Ovary (tissue), 9 donors: Measurements from ENCODE around the gene PTPN21. TPM values are rescaled to one million over a fixed set of nuclear protein-coding genes. Genes with fewer than 3 reads are reported as not detected.
"Not testable (repeated sequence)": the region's sequence is repeated elsewhere in the genome, so short reads cannot be mapped to it uniquely, and the experiment has no call there.

Experiments used
- DNase-seq, 5 donors: peaks; one replicate each; pipeline ENCODE4 v3.0.0-alpha.2; 2019 to 2020
- H3K27ac ChIP-seq, 2 donors: fragments of 200-600 bp; one replicate each; pipeline versions ENCODE4 v1.5.1 to v1.8.0; 2019 to 2022
- H3K27me3 ChIP-seq: fragments of 200-600 bp; one replicate; pipeline ENCODE4 v1.8.0; 2022
- H3K36me3 ChIP-seq: fragments of 200-600 bp; sonication (generic); one replicate; pipeline ENCODE4 v1.5.1; 2019
- H3K4me1 ChIP-seq: one replicate; pipeline ENCODE4 v1.8.1; 2013; ENCODE audit warnings: mild to moderate bottlenecking, moderate library complexity; ENCODE audit not compliant: insufficient read depth
- H3K4me3 ChIP-seq: fragments of 200-600 bp; sonication (generic); one replicate; pipeline ENCODE4 v1.5.1; 2017
- H3K9me3 ChIP-seq, 2 donors: fragments of 200-600 bp in 1 of 2; sonication (generic) in 1 of 2; one replicate each; pipeline versions ENCODE4 v1.5.1 to v1.8.1; 2013 to 2019; ENCODE audit warnings: mild to moderate bottlenecking in 1 of 2, moderate library complexity in 1 of 2
- EP300 ChIP-seq: sonication (generic); formaldehyde crosslinking; IDR thresholded peaks from one replicate; pipeline ENCODE4 v1.6.1; 2017; ENCODE audit warnings: antibody characterized with exemption
- POLR2A ChIP-seq: fragments of 450-650 bp; IDR thresholded peaks from one replicate; pipeline ENCODE4 v1.6.1; 2017; ENCODE audit warnings: antibody characterized with exemption, mild to moderate bottlenecking, moderate library complexity
- WGBS, 3 donors: extraction: QIAGEN DNeasy Blood & Tissue Kit in 1 of 3; methylation state at CpG; one replicate each; pipeline versions ENCODE4 v1.1.5 to v1.1.7; 2013 to 2017; 5-methylcytosine and 5-hydroxymethylcytosine counted together
- intact Hi-C, 4 donors: fragments of 100-400 bp; cut with DNase I; formaldehyde crosslinking; loops; one replicate each; pipeline versions ENCODE4 v1.11.0 to v1.15.1; 2022 to 2023
- polyA plus RNA-seq, 2 donors: library from polyadenylated mRNA; stranded (reverse); fragments of 200-250 nt in 1 of 2; fragments of 350-450 nt in 1 of 2; fragmentation: Illumina TruSeq in 1 of 2; extraction: RNeasy Lipid Tissue Mini Kit (QIAGEN cat#74804) in 1 of 2; gene quantifications; one replicate each; pipeline ENCODE4 v1.2.3, GENCODE V29; 2013 to 2014
- total RNA-seq, 7 donors: library from RNA; depleted of rRNA in 2 of 7; stranded (reverse); fragments of >200 nt in 2 of 7; fragmentation: NEBNext Ultra II Directional in 3 of 7; extraction: Animal tissue kit (Norgen Biotek cat#: 25700) in 3 of 7; gene quantifications; one replicate each; pipeline versions ENCODE4 v1.1.0 to v1.2.4, GENCODE V29; 2016 to 2023
- TF ChIP-seq, protein P1 (sequence below), 3 donors: fragments of 450-650 bp in 2 of 3; fragments of 200-600 bp in 1 of 3; IDR thresholded peaks; one replicate each; pipeline versions ENCODE4 v1.5.1 to v1.8.0; 2016 to 2022; ENCODE audit warnings: antibody characterized with exemption in 3 of 3, mild to moderate bottlenecking in 1 of 3
- donor health status: DM: no; HTN: no; CAD: no; lungs with moderate emphysema.
- donor health status: DM: no; HTN: no; CAD: no.
- donor health status: Bipolar disorder and iron deficiency.
- donor health status: DM: yes; HTN: yes; CAD: no.
- donor health status: DM: no; HTN: no; CAD: no.
- donor health status: DM: yes; HTN: yes; CAD: no.

Gene PTPN21
- total and polyA plus RNA-seq, 9 donors: 12.0 to 76.7 (median 26.3) TPM

DNA sequence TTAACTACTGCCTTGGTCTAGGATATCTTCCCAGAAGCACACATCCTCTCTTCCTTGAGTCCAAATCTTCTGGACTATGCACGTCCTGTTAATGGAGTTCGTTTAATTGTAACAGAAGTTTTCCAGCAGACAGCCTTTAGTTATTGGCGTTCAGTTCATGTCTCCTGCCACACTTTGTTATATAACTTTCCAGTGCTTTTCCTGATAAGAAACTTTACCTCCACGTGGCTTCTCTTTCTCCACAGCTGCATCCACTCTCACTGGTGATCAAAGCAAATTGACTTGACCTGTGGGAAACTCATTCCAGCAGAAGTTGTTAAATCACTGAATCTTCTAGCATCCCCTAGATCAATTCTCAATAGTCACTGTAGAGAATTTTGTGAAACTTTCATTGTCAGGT, 19.0 kb downstream of the PTPN21 start:
- peaks cover 5% of the 10 kb centered on the region for H3K4me1 ChIP-seq
- H3K36me3 ChIP-seq: no peaks in the 10 kb centered on the region
- no peak for TF ChIP-seq POLR2A
- TF ChIP-seq EP300: no peak
- TF ChIP-seq, protein P1, sequence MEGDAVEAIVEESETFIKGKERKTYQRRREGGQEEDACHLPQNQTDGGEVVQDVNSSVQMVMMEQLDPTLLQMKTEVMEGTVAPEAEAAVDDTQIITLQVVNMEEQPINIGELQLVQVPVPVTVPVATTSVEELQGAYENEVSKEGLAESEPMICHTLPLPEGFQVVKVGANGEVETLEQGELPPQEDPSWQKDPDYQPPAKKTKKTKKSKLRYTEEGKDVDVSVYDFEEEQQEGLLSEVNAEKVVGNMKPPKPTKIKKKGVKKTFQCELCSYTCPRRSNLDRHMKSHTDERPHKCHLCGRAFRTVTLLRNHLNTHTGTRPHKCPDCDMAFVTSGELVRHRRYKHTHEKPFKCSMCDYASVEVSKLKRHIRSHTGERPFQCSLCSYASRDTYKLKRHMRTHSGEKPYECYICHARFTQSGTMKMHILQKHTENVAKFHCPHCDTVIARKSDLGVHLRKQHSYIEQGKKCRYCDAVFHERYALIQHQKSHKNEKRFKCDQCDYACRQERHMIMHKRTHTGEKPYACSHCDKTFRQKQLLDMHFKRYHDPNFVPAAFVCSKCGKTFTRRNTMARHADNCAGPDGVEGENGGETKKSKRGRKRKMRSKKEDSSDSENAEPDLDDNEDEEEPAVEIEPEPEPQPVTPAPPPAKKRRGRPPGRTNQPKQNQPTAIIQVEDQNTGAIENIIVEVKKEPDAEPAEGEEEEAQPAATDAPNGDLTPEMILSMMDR (IDR thresholded peaks at IDR 0.05): no peak
- H3K27me3 ChIP-seq: no peaks in the 10 kb centered on the region
- no peaks in the 10 kb centered on the region for H3K9me3 ChIP-seq
- 6 to 17% (median 8%) methylated on average over 4 of the region's 4 CpGs for WGBS, 3 donors
- peak overlapping the region in 1 of 2 donors; percentile 49 for H3K27ac ChIP-seq
- DNase-seq: no peak
- intact Hi-C loops: no loop called here
- no peak overlapping the region for H3K4me3 ChIP-seq

DNA sequence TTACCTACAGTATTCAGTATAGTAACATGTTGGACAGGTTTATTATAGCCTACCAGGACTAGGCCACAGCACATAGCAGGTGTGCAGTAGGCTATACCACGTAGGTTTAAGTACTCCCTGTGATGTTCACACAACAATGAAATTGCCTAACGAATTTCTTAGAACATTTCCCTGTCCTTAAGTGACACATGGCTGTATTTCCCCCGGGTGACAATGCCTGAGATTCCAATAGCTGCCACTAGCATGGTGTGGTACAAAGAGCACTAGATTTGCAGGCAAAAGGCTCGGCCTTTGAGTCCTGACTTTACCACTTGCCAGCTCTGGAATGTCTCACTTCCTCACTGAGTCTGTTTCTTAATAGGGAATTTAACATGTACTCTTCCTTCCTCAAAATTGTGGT, 19.7 kb downstream of the PTPN21 start:
- peaks cover 5% of the 10 kb centered on the region for H3K4me1 ChIP-seq
- WGBS, 3 donors: 50 to 68% (median 64%) methylated on average over 4 of the region's 4 CpGs
- H3K27me3 ChIP-seq: no peaks in the 10 kb centered on the region
- no peaks in the 10 kb centered on the region for H3K9me3 ChIP-seq
- TF ChIP-seq, protein P1 (IDR thresholded peaks at IDR 0.05): no peak
- TF ChIP-seq EP300 (no peak), POLR2A (no peak)
- no peaks in the 10 kb centered on the region for H3K36me3 ChIP-seq
- intact Hi-C loops: no loop called here
- no peak for DNase-seq
- peak overlapping the region in 1 of 2 donors; percentile 49 for H3K27ac ChIP-seq
- no peak overlapping the region for H3K4me3 ChIP-seq

DNA sequence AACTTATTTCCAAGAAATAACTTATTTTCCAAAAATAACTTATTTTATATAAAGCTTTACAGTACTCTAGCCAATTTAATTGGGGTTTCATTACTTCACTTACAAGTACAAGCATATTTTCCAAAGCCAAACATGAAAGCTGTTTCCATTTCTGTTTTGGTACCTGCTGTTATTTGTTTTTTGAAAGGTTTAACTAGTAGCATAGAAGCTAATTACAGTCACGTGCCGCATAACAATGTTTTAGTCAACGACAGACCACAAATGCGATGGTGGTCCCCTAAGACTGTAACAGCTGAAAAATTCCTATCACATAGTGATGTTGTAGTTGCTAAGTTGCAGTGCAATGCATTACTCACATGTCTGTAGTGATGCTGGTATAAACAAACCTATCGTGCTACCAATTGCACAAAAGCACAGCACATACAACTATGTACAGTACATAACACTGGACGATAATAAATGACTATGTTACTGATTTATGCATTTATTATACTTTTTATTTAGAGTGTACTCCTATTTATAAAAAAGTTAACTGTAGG, 21.7 kb downstream of the PTPN21 start:
- Histone ChIP-seq H3K4me1 (peaks cover 5% of the 10 kb centered on the region), H3K4me3 (no peak overlapping the region), H3K27me3 (no peaks in the 10 kb centered on the region), H3K27ac (no peak overlapping the region), H3K9me3 (no peaks in the 10 kb centered on the region), H3K36me3 (no peaks in the 10 kb centered on the region)
- intact Hi-C loops: no loop called here
- TF ChIP-seq EP300: no peak
- TF ChIP-seq POLR2A: no peak
- TF ChIP-seq, protein P1 (IDR thresholded peaks at IDR 0.05): no peak
- DNase-seq: no peak
- WGBS, 3 donors: 62 to 65% (median 64%) methylated on average over 6 of the region's 6 CpGs

DNA sequence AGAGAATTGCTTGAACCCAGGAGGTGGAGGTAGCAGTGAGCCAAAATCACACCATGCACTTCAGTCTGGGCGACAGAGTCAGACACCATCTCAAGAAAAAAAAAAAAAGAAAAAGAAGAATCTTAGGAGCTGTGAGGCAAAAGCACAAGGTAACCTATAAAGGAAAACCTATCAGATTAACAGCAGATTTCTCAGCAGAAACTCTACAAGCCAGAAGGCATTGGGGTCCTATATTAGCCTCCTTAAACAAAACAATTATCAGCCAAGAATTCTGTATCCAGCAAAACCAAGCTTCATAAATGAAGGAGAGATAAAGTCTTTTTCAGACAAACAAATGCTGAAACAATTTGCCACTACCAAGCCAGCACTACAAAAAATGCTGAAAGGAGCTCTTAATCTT, 24.9 kb downstream of the PTPN21 start:
- H3K27me3 ChIP-seq, H3K4me1 ChIP-seq, H3K4me3 ChIP-seq, H3K27ac ChIP-seq, H3K9me3 ChIP-seq, intact Hi-C loops, H3K36me3 ChIP-seq, DNase-seq: not testable (repeated sequence)
- WGBS, 3 donors: 93 to 97% (median 96%) methylated on average over 1 of the region's 1 CpG

DNA sequence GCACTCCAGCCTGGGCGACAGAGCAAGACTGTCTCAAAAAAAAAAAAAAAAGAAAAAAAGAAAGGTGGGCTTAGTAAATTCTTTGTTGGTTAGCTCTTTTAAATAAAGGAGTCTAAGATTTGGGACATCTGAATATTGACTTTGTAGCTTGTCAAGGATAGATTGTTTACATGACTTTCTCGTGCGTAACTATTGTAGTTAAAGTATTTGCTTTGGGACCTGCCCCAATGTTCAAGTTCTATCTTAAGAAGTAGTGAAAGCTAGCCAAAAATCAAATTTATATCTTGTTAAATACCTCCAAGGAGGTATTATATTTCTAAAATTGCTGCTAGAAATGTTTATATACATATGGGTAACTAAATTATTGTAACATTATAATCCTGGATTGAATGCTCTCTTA, 32.4 kb downstream of the PTPN21 start:
- intact Hi-C loops: no loop called here
- H3K4me1 ChIP-seq: no peaks in the 10 kb centered on the region
- no peaks in the 10 kb centered on the region for H3K36me3 ChIP-seq
- no peaks in the 10 kb centered on the region for H3K9me3 ChIP-seq
- no peak overlapping the region for H3K4me3 ChIP-seq
- TF ChIP-seq EP300 (no peak), POLR2A (no peak)
- TF ChIP-seq, protein P1 (IDR thresholded peaks at IDR 0.05): no peak
- H3K27ac ChIP-seq: no peak overlapping the region
- DNase-seq: no peak
- no peaks in the 10 kb centered on the region for H3K27me3 ChIP-seq
- 51 to 53% (median 52%) methylated on average over 3 of the region's 3 CpGs for WGBS, 3 donors
